ENCODE measurements around the gene ATP1A1.

The ATP1A1 gene

DNA sequence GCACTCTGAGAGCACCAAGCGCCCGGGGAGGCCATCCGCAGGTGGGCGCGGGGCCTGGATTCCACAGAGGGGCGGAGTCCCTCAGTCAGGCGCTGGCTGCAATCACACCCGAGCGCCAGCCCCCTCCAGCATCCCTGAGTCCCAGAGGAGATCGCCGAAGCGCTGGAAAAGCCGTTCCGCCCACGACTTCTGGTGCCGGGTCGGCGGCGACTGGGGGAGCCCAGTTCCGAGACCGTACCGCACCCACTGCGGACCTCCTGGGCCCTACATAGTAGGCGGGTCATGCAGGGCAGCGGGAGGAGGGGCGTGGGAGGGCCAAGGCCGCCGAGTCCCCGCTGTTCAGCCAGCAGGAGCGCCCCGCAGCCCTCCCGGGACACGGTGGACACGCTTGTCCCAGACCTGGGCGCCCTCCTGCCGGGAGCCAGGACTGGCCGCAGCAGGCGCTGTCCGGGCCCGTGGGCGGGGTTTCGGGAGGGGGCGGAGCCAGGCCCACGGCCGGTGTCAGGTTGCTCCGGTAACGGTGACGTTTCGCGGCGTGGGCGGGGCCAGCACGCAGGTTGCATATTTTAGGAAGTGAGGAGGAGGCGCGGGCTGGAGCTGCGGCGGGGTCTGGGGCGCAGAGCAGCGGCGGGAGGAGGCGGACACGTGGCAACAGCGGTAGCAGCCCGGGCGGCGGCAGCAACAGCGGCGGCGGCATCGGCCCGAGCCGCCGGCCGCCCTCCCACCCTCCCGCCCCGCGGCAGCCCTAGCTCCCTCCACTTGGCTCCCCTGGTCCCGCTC, at the start of gene ATP1A1:
ATP1A1 (plus strand) TSS at position 594 of the 780 bp plus-strand sequence. CDS start 268 bp downstream, outside the sequence.
- DNase-seq (ENCODE audit: low read depth in 2 of 3, low spot score in 1 of 3), result peak; percentile 95 to 98 (median 96)

DNA sequence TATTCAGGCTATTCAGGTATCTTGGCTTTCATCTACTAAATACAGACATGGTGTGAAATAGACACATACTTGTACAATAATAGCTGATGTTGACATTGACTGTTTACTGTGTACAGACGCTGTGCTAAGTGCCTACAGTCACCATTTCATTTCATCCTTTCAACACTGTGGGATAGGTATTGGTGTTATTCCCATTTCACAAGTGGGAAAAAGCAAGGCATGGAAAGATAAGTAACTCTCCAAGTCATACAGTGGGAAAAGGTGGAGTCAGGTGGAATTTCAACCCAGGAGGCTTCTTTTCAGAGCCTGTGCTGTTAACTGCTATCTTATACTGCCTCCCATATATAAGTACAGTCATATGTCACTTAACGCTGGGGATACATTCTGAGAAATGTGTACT, 49.6 kb upstream of the ATP1A1 start:
- no peak for DNase-seq (ENCODE audit: low read depth in 2 of 3, low spot score in 1 of 3)

- no peak for DNase-seq (ENCODE audit: low read depth in 2 of 3, low spot score in 1 of 3)
Measured at GRCh38 chr1:116324411-116324810, 48.6 kb upstream of the ATP1A1 start.

- no peak for DNase-seq (ENCODE audit: low read depth in 2 of 3, low spot score in 1 of 3)
Measured at GRCh38 chr1:116325104-116325503, 47.9 kb upstream of the ATP1A1 start.

DNA sequence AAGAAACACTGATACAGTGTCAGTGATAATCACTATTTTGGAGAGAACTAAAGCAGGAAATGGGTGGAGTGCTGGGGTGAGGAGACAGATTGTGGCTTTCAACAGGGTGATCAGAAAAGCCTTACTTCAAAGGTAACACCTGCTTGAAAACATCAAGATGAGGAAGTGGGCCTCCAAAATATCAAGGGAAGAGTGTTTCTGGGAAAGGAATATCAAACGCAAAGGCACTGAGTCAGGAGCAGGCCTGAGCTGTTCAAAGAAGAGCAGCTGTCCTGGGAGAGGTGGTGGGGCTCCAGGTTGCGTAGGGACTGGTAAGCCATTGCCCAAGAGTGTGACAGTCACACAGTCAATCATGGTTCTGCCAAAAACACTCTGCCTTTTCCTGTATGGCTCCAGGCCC, 47.1 kb upstream of the ATP1A1 start:
- DNase-seq (ENCODE audit: low read depth in 2 of 3, low spot score in 1 of 3), result peak in 2 of 3 donors; percentile 6 to 20

- no peak for DNase-seq (ENCODE audit: low read depth in 2 of 3, low spot score in 1 of 3)
Measured at GRCh38 chr1:116326486-116326885, 46.6 kb upstream of the ATP1A1 start.

DNA sequence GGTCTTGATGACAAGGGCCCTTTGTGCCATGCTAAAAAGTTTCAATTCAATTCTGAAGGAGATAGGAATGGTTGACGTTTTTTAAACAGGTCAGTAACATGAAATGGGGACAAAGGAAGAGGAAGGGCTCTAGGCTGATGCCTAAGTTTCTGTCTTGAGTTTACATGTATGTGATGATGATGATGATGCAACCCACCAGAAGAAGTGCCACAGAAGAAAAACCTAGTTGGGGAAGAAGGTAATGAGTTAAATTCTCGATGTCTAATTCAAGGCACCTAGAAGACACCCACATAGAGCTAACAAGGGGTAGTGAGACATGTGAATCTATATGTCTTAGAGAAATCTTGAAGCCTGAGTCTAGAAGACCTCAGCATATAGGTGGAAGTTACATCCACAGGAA, 44.4 kb upstream of the ATP1A1 start:
- no peak for DNase-seq (ENCODE audit: low read depth in 2 of 3, low spot score in 1 of 3)

DNA sequence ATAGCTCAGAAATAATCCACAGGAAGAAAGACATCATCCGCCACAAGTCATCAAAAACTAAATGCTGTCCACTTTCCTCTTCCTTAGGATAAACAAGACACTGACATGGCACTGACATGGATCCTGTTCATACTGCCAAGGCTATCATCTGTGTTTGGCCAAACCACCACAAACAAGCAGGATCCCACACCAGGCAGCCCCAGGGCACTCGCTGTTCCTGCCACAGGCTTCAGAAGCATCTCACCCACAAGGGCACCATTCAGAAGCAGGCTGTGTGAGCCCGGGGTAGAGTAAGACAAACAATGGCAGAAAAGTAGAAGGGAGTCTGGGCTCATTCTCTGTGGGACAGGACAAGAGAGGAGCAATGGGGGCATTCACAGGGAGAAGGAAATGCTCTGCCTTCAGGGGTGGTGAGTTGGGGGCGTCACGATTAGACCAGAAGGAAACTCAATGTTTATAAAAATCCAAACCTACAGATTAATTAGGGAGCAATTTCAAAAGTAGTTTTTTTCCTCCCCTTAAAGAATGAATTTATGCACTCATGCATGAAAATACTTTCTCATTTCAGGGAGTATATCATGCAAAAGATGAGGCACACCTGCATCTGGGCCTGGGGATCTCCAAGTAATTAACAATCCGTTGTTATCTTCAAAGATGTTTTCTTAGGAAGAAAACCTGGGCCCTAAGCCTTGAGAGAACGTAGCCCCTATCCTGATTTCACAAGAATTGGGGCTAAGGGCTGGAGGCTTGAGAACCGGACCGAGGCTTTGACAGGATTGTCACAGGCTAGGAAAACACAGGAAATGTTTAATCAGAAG, 43.3 kb upstream of the ATP1A1 start:
- no peak for DNase-seq (ENCODE audit: low read depth in 2 of 3, low spot score in 1 of 3)

DNA sequence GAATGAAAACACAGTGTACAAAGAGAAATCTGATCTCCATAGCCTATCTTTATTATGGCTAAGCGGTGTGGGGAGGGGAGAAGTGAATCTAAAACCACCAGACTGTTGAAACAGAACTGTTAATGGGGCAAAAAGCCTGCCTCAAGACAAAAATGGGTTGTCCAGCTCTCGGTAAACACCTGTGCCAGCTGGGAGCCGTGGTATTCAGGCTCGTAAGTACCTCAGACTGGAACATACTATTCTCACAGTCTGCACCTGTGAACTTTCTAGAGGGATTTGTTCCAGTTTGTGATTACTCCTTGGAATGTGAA, 42.7 kb upstream of the ATP1A1 start:
- no peak for DNase-seq (ENCODE audit: low read depth in 2 of 3, low spot score in 1 of 3)

DNA sequence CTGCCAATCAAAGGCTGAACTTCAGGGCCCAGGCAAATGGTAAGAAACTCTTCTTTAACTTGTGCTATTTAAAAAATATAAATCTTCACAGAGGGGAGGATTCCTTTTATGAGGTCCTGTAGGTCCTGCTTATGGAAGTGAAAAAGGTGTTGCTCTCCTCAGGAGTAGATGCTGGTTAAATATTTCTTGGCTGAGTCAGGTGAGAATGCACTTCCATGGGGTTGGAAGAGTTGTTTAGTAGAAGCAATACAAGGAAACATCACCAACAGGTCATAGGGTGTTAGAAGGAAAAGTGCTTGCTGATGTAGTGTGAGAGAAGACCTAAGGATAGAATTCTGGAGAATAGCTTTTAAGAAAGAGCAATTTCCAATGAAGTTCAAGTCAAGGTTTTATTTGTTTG, 42.2 kb upstream of the ATP1A1 start:
- no peak for DNase-seq (ENCODE audit: low read depth in 2 of 3, low spot score in 1 of 3)

DNA sequence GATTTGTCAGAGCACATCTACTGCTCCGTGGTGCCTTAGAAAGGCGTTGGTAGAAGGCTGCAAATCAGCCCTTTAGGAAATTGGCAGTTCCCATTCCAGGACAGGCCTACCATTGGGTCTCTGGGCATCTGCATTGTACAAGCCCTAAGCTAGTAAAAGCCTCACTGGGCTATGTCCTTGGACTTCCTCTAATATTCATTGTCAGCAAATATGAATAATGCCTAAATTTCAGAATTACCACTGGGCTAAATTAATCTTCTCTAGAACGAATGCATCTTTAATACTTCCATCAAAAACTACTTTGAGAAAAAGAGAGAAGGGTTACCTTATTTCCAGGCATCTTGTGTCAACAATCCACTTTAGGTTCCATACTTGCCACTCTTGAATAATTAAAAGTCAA, 41.5 kb upstream of the ATP1A1 start:
- DNase-seq (ENCODE audit: low read depth in 2 of 3, low spot score in 1 of 3), result no peak

- no peak for DNase-seq (ENCODE audit: low read depth in 2 of 3, low spot score in 1 of 3)
Measured at GRCh38 chr1:116332451-116332850, 40.6 kb upstream of the ATP1A1 start.

GRCh38 chr1:116333171-116334014, 39.7 kb upstream of the ATP1A1 start:
- no peak for DNase-seq (ENCODE audit: low read depth in 2 of 3, low spot score in 1 of 3)

DNA sequence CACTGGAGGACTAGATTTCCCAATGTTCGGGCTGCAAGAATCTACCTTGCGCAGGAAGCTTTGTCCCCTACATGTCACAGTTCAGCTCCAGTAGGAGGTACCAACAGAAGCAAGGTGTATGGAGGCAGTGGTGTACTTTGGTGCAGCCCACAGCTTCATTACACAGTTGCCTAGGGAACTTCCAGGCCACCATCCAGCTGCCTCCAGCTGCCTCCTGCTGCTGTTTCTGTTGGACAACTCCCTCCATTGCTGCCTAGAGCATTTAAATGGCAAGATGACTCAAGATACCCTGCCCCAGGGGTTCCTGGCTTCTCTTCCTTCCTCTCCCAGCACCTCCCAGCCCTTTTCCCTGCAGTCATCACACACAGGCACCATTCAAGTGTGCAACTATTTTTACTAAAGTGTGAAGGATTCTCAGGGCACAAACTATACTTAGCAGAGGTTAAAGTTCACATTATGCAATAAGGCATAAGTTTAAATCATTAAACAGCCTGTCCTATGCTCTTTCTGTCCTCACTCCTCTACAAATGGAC, 39.0 kb upstream of the ATP1A1 start:
- DNase-seq (ENCODE audit: low read depth in 2 of 3, low spot score in 1 of 3), result no peak

DNA sequence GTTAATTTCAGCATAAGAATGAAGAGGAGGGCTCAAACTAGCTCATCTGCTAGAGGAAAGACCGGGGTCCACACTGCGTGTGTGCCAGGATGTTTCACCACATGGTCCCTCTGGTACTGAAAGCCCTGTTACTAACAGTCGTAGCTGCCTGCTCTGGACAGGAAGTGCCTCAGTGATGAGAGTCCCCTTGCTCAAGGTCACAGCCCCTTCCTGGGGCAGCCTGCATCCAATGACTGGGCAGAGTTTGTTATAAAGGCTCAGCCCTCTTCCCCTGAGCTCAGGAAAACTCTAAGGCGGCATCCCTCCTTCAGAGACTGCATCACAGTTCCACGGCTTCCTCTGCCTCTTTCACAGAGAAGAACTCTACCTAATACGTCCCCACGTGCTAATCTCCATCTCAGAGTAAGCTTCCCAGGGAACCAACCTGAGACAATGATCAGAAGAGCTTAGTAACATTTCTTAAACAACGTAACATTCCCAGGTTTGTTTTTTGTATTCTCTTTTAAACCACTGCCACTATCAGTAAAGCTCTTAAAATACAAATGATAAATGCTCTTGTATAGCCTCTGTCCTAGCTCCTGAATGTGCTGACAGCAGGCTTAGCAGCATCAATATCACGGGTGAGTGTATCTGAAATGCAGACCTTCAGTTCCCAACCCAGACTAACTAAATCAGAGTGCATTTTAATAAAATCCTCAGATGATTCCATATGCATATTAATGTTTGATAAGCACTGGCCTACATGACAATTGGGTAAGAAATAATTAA, 38.0 kb upstream of the ATP1A1 start:
- DNase-seq (ENCODE audit: low read depth in 2 of 3, low spot score in 1 of 3), result no peak

DNA sequence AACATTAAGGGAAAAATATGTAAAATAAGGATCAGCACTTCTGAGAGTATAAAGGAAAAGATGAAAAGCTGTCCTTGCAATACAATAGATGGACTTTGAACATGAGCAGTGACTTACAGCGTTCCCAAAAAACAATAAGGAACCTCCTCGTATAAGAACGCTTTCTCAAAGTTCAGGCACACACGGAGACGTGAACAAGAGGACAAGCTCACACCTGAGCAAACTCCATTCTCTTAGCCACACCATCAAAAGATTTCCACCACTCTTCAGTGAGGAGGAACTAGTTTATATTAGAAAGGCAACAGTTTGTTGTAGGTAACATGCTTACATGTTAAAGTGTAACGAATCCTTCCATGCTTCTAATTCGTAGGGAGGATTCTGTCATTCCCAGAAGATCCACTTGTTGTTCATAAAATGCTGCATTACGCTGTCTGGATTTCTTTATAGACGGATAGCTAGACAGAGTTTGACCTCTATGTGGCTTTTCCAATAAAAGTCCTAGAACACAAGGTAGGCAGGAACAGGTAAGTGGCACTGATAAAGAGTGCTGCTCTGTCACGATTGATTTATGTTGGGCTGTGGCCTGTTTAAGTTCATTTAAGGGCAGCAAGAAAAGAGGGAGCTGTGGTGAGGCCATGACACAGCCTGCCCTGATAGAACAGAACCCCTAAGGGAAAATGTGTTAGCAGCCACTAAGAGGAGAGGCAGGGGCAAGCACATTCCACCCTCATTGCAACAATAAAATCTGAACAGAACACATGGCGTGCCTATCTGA, 37.0 kb upstream of the ATP1A1 start:
- DNase-seq (ENCODE audit: low read depth in 2 of 3, low spot score in 1 of 3), result no peak

GRCh38 chr1:116337398-116337797, 35.6 kb upstream of the ATP1A1 start:
- DNase-seq (ENCODE audit: low read depth in 2 of 3, low spot score in 1 of 3), result no peak

- DNase-seq (ENCODE audit: low read depth in 2 of 3, low spot score in 1 of 3), result no peak
Measured at GRCh38 chr1:116338400-116338799, 34.6 kb upstream of the ATP1A1 start.

- DNase-seq (ENCODE audit: low read depth in 2 of 3, low spot score in 1 of 3), result no peak
Measured at GRCh38 chr1:116340506-116341231, 32.4 kb upstream of the ATP1A1 start.
